Embryonic facial prominence (tissue), 1 donor: ENCODE measurements around the gene RBP7.
"Not testable (repeated sequence)": the region's sequence is repeated elsewhere in the genome, so short reads cannot be mapped to it uniquely, and the experiment has no call there.

ENCODE experiments used
- DNase-seq: peaks from one replicate; pipeline ENCODE4 v3.0.0-alpha.2; 2016; ENCODE audit errors: extremely low spot score

Gene RBP7

DNA sequence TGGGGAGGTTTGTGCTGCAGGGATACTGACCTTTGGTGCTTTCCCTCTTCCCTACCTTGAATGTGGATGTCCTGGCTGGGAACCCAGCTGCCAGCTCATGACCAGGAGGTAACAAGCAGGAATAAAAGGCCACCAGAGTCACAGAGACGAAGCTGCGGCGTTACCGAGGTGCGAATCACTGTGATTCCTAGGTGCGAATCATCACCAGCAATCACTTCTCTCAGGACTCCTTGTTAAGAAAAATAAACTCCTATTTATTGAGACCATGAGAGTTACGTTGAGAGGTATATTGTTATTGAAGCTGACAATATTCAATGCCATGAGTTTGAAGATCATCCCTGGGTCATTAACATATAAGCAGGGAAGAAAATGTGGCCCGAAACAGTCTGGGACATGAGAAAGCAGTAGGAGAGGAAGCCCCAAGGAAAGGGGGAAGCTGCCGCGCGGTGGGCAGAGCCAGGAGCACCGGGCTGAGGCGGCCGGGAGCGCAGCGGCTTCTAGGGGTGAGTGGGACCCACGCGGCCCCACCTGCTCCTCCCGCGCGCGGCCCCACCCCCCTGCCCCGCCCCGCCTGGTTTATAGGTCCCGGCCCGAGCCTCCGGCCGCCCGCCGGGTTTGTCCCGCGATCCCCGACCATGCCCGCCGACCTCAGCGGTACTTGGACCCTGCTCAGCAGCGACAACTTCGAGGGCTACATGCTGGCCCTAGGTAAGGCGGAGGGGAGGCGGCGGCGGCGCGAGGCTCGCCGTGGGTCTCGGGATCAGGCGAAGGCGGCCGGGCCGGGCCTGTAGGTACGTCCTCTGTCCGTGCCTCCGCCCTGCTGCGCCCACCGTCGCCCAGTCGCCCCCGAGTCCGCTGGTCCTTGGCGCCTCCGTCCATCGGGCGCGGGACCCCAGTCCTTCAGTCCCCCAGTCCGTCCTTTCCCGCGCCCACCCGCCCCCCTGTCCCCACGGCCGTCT lies at the start of gene RBP7:
Gene RBP7 (plus strand): TSS at position 605 of the 959 bp plus-strand sequence. CDS start 31 bp downstream, at position 636.
- no peak for DNase-seq

DNA sequence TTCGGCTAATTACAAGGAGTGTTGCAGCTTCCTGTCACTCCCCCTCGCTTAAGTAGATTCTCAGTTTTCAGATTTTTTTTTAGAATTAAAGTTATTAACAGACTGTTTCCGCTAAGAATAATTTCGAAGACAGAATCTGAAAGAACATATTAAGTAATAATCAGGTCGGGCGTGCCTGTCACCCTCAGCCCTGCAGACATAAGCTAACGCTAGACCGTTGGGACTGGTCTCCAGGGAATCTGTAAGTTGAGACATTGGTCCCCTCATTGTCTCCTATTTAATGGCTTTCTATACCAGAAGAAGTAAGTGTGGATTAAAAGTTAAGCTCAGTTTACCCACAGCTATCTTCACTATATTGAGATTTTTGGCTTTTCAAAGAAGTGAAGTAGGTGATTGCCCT lies 39.3 kb upstream of the RBP7 start:
- DNase-seq, result no peak

DNA sequence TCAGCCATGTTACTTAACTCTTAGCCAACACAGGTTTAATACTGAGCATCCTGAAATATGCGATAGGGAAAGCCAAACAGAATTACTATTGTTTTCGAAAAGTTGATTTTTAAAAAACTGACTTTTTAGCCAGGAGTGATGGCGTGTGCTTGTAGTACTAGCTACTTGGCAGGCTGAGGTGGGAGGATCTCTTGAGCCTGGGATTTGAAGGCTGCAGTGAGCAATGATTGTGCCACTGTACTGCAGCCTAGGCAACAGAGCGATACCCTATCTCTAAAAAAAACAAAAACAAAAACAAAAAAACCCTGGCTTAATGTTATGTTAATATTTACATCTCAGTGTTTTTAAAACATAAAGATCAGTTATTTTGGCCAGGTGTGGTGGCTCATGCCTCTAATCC lies 37.0 kb upstream of the RBP7 start:
- DNase-seq, result no peak

DNA sequence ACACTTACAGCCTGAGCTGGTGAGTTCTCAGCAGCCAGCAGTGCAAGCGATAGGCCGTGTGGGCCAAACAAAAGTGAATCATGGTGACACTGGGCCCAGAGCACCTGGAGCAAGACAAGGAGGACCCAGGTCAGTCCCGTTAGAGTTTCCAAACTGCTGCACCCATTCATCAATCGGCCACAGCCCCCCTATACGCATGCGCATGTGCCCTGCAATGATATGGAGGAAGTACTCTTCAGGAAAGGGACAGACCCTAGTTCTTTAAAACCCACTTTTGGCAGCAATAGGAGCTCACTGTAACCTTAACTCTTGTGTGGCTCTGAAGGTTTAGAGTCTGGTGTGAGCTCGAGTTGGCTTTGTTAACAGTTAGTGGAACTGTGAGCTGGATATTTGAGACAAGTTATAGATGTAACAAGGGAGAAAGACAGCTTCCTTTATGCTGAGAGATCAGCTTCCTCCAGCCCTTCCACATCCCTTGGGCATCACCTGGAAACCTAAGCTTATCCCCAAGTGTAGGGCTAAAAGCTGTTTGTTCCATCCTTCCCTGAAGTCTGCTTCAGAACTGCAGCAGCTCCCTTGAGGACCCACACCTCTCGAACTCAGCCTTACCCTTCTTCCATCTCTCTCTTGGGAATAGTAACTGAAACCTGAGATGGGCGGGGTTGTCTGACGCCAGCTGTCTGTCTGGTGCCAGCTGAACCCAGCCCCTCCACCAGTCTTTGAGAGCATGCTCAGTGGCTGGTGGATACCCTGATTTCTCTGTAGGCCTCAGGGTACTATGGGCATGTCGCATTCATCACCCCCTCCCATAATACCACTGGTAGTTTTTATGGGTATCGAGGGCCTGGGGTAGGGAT lies 36.1 kb upstream of the RBP7 start:
- DNase-seq, result no peak

DNA sequence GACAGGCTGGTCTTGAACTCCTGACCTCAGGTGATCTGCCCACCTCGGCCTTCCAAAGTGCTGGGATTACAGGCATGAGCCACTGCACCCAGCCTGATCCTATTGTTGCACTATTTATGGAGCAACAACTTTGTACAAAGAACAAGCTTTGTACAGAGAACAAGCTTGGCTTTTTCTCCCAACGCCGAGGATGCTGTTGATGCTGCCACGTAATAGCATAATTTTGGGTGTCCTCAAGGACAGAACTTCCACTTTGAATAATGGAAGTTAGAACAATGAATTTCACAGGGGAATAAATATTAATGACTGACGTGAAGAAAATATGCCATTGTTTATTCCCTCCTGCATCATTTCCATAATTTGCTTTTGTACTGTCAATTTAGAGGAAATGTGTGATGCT lies 12.8 kb upstream of the RBP7 start:
- DNase-seq, result no peak

DNA sequence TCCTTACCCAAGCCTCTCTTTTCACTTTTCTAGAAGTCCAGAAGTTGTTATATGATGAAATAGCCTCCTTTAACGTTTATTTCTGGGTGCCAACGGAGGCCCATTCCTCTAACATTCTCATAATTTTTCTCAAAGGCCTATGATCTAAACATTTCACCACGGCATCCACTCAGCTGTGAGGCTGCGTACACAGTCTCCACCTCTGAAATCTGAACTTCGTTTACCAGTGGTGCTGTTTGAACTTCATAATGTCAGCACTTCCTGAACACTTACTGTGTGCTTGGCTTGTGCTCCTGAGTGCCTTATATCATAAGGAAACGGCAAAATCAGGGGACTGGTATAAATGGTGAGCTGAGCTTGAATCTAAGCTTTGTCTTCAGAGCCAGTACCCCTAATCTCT lies 12.0 kb upstream of the RBP7 start:
- no peak for DNase-seq

DNA sequence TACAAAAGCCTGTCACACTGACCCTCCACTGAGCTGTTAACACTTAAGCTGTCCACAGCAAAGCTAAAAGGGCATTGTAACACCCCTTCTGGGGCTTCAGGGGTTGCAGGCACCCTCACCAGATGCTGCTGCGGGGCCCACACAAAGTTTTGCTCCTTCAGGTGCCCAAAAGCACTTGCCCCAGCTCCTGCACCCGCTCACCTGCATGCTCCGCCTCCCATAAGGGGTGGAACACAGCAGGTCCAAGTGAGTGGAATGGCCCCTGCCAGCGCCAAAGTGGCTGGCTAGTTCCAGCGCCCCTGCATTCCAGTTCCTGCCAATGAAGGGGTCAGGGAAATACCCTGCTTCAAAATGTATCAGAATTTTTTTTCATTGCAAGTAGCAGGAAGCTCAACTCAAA lies 7.3 kb upstream of the RBP7 start:
- DNase-seq, result no peak

DNA sequence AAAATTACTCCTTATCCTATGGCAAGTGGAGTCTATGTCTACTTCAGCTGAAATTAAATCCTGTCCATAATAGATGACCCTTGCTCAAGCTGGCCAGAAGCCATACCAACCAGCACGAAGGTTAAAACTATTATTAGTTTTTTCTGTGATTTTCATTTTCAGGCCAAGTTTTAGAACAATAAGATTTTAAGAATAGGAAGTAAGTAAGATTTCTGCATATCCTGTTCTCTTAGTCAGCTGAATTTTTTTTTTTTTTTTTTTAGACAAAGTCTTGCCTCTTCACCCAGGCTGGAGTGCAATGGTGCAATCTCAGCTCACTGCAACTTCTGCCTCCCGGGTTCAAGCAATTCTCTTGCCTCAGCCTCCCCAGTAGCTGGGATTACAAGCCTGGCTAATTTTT lies 6.1 kb upstream of the RBP7 start:
- no peak for DNase-seq

DNA sequence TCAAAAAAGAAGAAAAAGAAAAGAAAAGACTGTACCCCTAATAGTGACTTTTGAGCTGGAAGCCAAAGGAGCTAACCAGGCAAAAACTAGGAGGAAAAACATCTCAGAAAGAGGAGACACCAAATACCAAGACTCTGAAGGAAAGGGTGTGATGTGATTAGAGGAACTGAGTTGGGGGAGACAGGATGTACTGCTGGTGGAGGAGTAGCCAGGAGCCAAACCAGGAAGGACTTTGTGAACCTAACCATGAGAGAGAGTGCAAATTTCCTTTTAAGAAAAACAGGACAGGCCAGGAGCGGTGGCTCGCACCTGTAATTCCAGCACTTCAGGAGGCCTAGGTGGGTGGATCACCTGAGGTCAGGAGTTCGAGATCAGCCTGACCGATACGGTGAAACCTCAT lies 4.1 kb upstream of the RBP7 start:
- DNase-seq, result no peak

DNA sequence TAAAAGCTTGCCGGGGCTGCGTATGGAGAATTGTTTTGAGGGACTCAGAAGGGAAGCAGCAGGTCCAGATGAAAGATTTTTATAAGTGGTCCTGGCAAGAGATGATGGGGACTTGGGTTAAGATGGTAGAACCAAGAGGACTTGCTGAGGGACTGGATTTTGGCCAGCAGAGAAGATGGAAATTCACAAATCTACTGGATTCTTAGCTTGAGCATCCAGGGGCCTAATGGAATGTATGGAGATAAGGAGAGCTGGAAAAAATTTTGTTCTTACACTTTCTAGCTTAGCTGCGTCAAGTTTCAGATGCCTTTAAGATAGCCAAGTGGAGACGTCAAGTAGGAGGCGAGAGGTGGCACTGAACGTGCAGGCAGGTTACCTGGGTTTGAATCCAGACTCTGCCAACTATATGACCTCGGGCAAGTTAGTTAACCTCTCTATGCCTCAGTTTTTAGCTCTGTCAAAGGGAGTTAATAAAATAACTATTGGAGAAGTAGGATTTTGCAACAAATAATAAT lies 3.4 kb upstream of the RBP7 start:
- no peak for DNase-seq

DNA sequence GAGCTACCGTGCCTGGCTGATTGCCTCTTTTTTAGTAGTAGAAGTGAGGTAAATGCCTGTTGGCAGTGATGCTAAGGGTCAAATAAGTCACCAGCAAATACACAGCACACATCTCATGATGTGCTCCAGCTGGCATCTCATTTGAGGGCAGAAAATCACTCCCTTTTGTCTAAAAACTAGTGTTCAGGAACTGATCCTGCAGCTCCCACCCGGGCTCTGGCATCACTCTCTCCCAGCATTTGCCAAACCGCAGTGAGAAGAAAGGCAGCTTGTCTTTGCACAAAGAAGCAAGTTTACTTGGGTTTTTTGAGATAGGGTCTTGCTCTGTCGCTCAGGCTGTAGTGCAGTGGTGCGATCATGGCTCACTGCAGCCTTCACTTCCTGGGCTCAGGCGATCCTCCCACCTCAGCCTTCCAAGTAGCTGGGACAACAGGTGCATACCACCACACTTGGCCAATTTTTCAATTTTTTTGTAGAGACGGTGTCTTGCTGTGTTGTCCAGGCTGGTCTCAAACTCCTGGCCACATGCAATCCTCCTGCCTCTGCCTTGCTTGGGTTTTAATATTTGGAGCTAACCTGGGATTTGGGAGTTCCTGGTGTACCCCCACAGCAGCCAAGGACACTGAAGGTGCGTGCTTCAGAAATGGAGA lies 4.1 kb downstream of the RBP7 start:
- DNase-seq, result no peak

DNA sequence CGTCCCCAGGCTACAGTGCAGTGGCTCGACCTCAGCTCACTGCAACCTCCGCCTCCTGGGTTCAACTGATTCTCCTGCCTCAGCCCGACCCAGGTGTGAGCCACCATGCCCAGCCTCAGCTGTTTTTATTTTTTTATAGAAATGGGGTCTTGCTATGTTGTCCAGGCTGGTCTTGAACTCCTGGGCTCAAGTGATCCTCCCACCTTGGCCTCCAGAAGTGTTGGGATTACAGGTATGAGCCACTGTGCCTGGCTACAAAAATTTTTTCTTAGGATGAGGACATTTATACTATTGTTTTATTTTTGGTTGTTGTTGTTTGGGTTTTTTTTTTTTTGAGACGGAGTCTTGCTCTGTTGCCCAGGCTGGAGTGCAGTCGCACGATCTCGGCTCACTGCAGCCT lies 8.2 kb downstream of the RBP7 start:
- DNase-seq, result not testable (repeated sequence)

DNA sequence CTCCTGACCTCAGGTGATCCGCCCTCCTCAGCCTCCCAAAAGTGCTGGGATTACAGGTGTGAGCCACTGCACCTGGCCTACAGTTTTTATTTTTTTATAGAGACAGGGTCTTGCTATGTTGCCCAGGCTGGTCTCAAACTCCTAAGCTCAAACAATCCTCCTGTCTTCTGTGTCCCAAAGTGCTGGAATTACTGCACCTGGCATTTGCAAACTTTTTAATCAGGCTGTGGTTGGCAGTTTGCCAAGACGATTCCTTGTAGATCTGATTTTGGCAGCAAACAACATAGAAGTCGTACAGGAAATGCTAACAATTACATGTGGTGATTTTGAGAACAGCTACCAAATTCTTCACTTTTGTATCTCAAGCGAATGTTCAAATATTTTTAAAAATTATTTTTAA lies 10.1 kb downstream of the RBP7 start:
- no peak for DNase-seq

DNA sequence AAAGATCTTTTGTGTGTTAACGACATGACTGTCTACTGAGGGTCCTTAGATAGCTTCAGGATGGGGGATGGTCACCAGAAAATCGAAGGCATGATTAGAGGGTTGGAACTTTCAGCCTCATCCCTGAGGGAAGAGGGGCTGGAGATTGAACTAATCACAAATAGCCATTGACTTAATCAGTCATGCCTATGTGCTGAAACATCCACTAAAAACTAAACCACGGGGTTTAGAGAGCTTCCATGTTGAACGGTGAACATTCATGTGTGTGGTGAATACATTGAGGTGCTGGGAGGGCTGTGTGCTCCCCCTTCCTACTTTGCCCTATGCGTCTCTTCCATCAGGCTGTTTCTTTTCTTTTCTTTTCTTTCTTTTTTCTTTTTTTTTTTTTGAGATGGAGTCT lies 17.0 kb downstream of the RBP7 start:
- no peak for DNase-seq

DNA sequence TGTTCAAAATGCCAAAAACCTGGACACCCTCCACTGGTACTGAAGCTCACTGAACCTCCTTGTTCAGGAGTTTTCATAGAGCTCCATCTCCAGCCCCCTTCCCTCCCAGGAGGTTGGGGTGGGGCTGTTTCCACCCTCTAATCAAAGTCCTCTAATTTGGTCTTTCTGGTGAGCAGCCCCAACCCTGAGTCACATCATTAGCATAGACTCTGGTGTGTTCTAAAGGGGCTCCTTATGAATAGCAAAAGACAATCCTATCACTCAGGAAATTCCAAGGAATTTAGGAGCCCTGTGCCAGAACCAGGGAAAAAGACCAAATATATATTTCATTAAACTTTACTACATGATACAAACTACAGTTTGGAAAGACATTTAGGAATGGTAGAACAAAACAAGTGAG lies 22.5 kb downstream of the RBP7 start:
- DNase-seq, result no peak

DNA sequence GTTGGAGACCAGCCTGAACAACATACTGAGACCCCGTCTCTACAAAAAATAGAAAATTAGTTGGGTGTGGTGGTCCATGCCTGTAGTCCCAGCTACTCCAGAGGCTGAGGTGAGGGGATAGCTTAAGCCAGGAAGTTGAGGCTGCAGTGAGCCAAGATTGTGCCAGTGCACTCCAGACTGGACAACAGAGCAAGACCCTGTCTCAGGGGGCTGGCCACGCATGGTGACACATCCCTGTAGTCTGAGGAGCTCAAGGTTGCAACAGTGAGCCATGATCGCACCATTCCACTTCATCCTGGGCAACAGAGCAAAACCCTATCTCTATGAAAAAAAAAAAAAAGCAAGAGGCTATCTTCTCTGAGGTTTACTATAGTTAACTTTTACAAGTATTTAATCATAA lies 23.1 kb downstream of the RBP7 start:
- DNase-seq, result no peak

DNA sequence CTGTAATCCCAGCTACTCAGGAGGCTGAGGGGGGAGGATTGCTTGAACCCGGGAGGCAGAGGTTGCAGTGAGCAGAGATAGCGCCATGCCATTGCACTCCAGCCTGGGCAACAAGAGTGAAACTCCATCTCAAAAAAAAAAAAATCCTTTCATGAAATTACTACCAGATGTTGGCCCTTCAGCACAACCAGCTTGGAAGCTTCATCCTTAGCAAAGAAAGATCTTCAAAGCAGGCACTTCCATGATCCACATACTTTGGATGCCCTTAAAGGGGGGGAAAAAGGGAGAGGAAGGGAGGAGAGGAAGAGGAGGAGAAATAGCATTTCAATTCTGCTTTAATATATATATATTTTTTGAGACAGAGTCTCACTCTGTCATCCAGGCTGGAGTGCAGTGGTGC lies 23.6 kb downstream of the RBP7 start:
- DNase-seq, result not testable (repeated sequence)

DNA sequence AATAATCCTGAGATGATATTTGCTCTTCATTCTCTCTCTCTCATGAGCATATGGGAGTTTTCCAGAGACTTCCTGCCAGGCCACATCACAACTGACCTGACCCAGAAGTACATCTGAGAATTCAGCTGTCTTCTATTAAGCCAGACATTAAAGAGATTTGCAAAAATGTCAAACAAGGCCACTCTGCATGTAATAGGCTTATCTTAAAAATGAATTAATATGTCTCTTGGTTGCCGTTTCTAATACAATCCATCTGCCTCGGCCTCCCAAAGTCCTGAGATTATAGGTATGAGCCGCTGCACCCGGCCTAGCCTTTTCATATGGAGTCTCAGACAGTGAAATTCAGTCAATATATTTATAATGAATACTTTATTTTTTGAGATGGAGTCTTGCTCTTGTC lies 25.0 kb downstream of the RBP7 start:
- DNase-seq, result not testable (repeated sequence)

DNA sequence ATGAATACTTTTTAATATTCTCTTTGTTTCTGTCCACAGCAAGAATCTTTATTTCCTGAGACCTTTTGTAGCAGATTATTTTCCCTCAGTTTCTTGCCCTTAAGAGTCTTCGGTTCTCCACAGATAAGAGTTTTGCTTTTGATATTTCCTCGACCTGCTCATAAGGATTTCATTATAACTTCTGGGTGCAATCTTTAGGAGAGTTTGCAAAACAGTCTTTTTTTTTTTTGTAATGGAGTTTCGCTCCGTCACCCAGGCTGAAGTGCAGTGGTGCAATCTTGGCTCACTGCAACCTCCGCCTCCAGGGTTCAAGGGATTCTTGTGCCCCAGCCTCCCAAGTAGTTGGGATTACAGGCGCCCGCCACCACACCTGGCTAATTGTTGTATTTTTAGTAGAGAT lies 25.6 kb downstream of the RBP7 start:
- DNase-seq, result no peak

DNA sequence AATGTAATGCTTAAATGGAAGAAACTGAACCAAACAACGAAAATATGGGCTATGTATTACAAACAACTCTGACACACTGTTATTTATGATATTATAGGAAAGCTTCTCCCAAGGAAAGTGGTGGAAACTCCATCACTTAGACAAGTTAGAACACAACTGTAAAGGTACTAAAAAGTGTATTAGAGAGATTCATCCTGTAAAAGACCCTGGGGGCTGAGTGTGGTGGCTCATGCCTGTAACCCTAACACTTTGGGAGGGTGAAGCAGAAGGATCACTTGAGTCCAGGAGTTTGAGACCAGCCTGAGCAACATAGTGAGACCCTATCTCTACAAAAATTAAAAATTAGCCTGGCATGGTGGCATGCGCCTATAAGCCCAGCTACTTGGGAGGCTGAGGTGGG lies 28.3 kb downstream of the RBP7 start:
- DNase-seq, result no peak

DNA sequence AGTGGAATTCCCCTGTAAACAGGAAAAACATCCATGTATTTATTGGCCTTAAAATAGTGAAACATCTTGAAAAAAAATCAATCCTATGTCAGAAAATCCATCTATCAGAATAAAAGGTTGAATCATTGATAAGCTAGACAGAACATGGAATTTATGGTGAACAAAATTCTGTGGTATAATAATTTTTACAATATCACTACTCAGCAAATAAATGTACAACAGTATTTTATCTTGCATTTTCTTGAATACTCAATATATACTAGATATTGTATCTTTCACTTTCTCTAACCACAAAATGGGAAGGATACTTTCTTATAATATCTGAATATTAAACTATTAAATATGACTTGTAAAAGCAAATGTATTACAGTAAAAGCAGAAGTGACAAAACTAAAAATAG lies 30.0 kb downstream of the RBP7 start:
- DNase-seq, result no peak

DNA sequence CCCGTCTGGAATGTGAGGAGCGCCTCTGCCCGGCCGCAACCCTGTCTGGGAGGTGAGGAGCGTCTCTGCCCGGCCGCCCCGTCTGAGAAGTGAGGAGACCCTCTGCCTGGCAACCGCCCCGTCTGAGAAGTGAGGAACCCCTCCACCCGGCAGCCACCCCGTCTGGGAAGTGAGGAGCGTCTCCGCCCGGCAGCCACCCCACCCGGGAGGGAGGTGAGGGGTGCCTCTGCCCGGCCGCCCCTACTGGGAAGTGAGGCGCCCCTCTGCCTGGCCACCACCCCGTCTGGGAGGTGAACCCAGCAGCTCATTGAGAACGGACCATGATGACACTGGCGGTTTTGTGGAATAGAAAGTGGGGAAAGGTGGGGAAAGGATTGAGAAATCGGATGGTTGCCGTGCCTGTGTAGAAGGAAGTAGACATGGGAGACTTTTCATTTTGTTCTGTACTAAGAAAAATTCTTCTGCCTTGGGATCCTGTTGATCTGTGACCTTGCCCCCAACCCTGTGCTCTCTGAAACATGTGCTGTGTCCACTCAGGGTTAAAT lies 32.0 kb downstream of the RBP7 start:
- DNase-seq, result not testable (repeated sequence)
